Subcutaneous adipose tissue (tissue), 4 donors: ENCODE data around the gene C1orf115. TPM values are rescaled to one million over a fixed set of nuclear protein-coding genes. Genes with fewer than 3 reads are reported as not detected.

Experiments used
- total RNA-seq, 4 donors: library from RNA; depleted of rRNA; stranded (reverse); fragments of >200 nt; gene quantifications; one replicate each; pipeline ENCODE4 v1.1.0, GENCODE V29; 2016
- TF ChIP-seq, protein P1 (sequence below): fragments of 450-650 bp; IDR thresholded peaks from one replicate; pipeline ENCODE4 v1.5.1; 2016; ENCODE audit warnings: low read depth, mild to moderate bottlenecking, control low read depth, antibody characterized with exemption, moderate library complexity

Gene C1orf115
- total RNA-seq, 4 donors from 2014 or later: 29.5 to 63.9 (median 36.1) TPM

DNA sequence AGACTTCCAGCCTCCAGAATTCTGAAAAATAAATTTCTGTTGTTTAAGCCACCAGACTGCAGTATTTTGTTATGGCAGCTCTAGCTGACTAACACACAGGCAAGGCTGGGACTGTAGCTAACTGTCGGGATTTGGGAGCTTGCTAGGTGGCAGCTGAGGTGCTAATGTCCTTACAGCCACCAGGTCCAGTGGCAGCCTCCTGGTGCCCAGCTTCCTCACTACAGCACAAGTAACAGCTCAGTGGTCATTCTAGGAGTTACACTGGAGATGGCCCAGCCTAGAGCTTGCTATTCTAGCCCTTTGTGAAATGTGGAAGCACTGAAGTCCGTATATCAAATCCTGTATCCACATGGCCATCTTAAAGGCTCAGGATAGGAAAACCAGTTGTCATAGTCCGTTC is 4.3 kb upstream of the C1orf115 start:
- TF ChIP-seq, protein P1, sequence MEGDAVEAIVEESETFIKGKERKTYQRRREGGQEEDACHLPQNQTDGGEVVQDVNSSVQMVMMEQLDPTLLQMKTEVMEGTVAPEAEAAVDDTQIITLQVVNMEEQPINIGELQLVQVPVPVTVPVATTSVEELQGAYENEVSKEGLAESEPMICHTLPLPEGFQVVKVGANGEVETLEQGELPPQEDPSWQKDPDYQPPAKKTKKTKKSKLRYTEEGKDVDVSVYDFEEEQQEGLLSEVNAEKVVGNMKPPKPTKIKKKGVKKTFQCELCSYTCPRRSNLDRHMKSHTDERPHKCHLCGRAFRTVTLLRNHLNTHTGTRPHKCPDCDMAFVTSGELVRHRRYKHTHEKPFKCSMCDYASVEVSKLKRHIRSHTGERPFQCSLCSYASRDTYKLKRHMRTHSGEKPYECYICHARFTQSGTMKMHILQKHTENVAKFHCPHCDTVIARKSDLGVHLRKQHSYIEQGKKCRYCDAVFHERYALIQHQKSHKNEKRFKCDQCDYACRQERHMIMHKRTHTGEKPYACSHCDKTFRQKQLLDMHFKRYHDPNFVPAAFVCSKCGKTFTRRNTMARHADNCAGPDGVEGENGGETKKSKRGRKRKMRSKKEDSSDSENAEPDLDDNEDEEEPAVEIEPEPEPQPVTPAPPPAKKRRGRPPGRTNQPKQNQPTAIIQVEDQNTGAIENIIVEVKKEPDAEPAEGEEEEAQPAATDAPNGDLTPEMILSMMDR: no peak

GRCh38 chr1:220687809-220688208 is 2.4 kb upstream of the C1orf115 start:
- TF ChIP-seq, protein P1: no peak

DNA sequence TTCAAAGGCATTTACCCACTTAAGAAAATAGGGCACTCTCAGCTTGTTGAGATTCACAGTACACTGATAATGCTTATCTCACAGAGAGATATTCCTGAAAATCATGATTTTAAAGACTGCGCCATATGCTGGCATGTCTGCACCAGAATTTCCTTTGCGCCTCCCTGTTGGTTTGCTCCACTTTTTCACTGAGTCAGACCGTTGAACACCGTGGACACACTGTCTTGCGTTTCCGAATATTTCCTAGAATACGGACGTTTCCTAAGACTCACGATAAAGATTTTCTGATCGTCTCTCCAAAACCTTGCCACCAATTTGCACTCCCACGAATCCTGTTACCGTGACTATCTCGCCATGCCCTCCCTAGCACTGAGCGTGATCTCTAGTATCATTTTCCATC is 497 bp upstream of the C1orf115 start:
- TF ChIP-seq, protein P1: no peak

- TF ChIP-seq, protein P1: no peak
Measured at GRCh38 chr1:220691053-220691684, 1.0 kb downstream of the C1orf115 start.

GRCh38 chr1:220692436-220693228 is 2.5 kb downstream of the C1orf115 start:
- TF ChIP-seq, protein P1: no peak

- TF ChIP-seq, protein P1: no peak
Measured at GRCh38 chr1:220694866-220695382, 4.8 kb downstream of the C1orf115 start.

DNA sequence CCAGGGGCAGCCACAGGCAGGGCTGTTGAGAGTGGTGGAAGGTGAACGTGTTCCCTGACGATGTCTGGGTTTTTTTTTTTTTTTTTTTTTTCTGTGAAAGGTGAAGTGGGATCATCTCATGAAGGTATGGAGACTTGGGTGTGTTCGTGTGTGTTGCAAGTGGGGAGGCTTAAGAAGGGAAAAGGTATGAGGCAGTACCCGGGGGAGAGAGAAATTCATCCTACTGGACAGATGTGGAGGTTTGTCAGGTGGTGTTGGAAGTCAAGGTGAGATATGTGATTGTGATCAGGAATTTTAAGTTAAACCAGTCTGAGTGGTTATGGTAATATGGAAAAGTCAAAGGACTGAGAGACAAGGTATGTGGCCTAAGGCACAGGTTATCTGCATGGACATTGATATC is 5.3 kb downstream of the C1orf115 start:
- TF ChIP-seq, protein P1: no peak
